ENCODE results near the gene PIGC. TPM values are rescaled to one million over a fixed set of nuclear protein-coding genes. Genes with fewer than 3 reads are reported as not detected.

PIGC gene
- total and polyA plus RNA-seq, 4 donors, result 8.6 to 18.4 (median 13.2) TPM

- 86% methylated on average over 7 of the region's 7 CpGs for WGBS
- Histone ChIP-seq H3K9me3 (ENCODE audit: control insufficient read depth in 4 of 4, low read length in 3 of 4) (no peaks in the 10 kb centered on the region), H3K9ac (ENCODE audit: low read depth in 1 of 2, low read length in 2 of 2) (no peak overlapping the region), H3K27me3 (ENCODE audit: control insufficient read depth in 4 of 4, insufficient read depth in 4 of 4, low read length in 3 of 4) (no peaks in the 10 kb centered on the region), H3K4me1 (ENCODE audit: control insufficient read depth in 4 of 4, insufficient read depth in 4 of 4, low read length in 3 of 4) (peaks cover 2 to 10% (median 5%) of the 10 kb centered on the region in 4 donors), H3K27ac (ENCODE audit: low read depth in 1 of 2, low read length in 2 of 2) (no peak overlapping the region), H3K4me3 (ENCODE audit: low read depth in 1 of 3, low read length in 3 of 3) (no peak overlapping the region), H3K36me3 (ENCODE audit: control insufficient read depth in 4 of 4, insufficient read depth in 3 of 4, low read depth in 1 of 4, low read length in 3 of 4) (no peaks in the 10 kb centered on the region)
- TF ChIP-seq SP1 (IDR thresholded peaks at IDR 0.05) (no peak), NR2F2 (IDR thresholded peaks at IDR 0.05) (no peak), HNF4A (conservative IDR thresholded peaks at IDR 0.05) (no peak), EGR1 (IDR thresholded peaks at IDR 0.05; ENCODE audit: low read depth in 2 of 2) (no peak), RXRA (IDR thresholded peaks at IDR 0.05) (no peak), CTCF (IDR thresholded peaks at IDR 0.05; ENCODE audit: low read depth, low read length, missing input control) (no peak), JUND (IDR thresholded peaks at IDR 0.05) (no peak), ATF3 (IDR thresholded peaks at IDR 0.05) (no peak), RAD21 (IDR thresholded peaks at IDR 0.05) (no peak), FOXA1 (IDR thresholded peaks at IDR 0.05) (no peak)
- DNase-seq (ENCODE audit: low spot score), result no peak
Measured at GRCh38 chr1:172452536-172453152, 8.8 kb upstream of the PIGC start.

- peaks cover 2 to 10% (median 5%) of the 10 kb centered on the region in 4 donors for H3K4me1 ChIP-seq (ENCODE audit: control insufficient read depth in 4 of 4, insufficient read depth in 4 of 4, low read length in 3 of 4)
- no peak overlapping the region for H3K9ac ChIP-seq (ENCODE audit: low read depth in 1 of 2, low read length in 2 of 2)
- H3K27me3 ChIP-seq (ENCODE audit: control insufficient read depth in 4 of 4, insufficient read depth in 4 of 4, low read length in 3 of 4), result no peaks in the 10 kb centered on the region
- DNase-seq (ENCODE audit: low spot score), result no peak
- H3K4me3 ChIP-seq (ENCODE audit: low read depth in 1 of 3, low read length in 3 of 3), result no peak overlapping the region
- peak overlapping the region; percentile 21 to 63 for H3K27ac ChIP-seq (ENCODE audit: low read depth in 1 of 2, low read length in 2 of 2)
- no peaks in the 10 kb centered on the region for H3K36me3 ChIP-seq (ENCODE audit: control insufficient read depth in 4 of 4, insufficient read depth in 3 of 4, low read depth in 1 of 4, low read length in 3 of 4)
- 54% methylated on average over 2 of the region's 2 CpGs for WGBS
- TF ChIP-seq FOXA1 (IDR thresholded peaks at IDR 0.05) (no peak), REST (IDR thresholded peaks at IDR 0.05) (no peak), RAD21 (IDR thresholded peaks at IDR 0.05) (peak in 1 of 2 donors; percentile 32), MAX (IDR thresholded peaks at IDR 0.05) (peak; percentile 15), HNF4A (conservative IDR thresholded peaks at IDR 0.05) (peak in 1 of 2 donors; percentile 68), ZBTB33 (IDR thresholded peaks at IDR 0.05) (peak; percentile 22), FOXA2 (IDR thresholded peaks at IDR 0.05) (peak; percentile 61), RXRA (IDR thresholded peaks at IDR 0.05) (peak in 1 of 2 donors; percentile 47), SP1 (IDR thresholded peaks at IDR 0.05) (no peak), EGR1 (IDR thresholded peaks at IDR 0.05; ENCODE audit: low read depth in 2 of 2) (no peak), CTCF (IDR thresholded peaks at IDR 0.05; ENCODE audit: low read depth, low read length, missing input control) (no peak), YY1 (IDR thresholded peaks at IDR 0.05) (peak; percentile 44), HNF4G (IDR thresholded peaks at IDR 0.05) (no peak), JUND (IDR thresholded peaks at IDR 0.05) (peak; percentile 52 to 88)
- no peaks in the 10 kb centered on the region for H3K9me3 ChIP-seq (ENCODE audit: control insufficient read depth in 4 of 4, low read length in 3 of 4)
Measured at GRCh38 chr1:172451002-172451443, 7.2 kb upstream of the PIGC start.

All from liver (tissue), 9 donors.